Neural cell (in vitro differentiated cells): ENCODE results near the gene USP28. TPM values are rescaled to one million over a fixed set of nuclear protein-coding genes. Genes with fewer than 3 reads are reported as not detected.

Experiments
- H2AFZ ChIP-seq: fragments of 200-600, 300-800 bp; sonication (generic), shearing (Covaris generic); 2 replicates; pipeline ENCODE4 v1.6.0; 2014; ENCODE audit warnings: low read depth, mild to moderate bottlenecking, antibody characterized with exemption, low read length, moderate library complexity
- H3F3A ChIP-seq: fragments of 200-600 bp; shearing (Covaris generic); 2 replicates; pipeline ENCODE4 v1.6.1; 2016; ENCODE audit warnings: mild to moderate bottlenecking, moderate library complexity, mixed read lengths, antibody characterized with exemption, low read length; ENCODE audit not compliant: insufficient read depth, poor library complexity, severe bottlenecking
- H3K27ac ChIP-seq: fragments of 200-600, 300-800 bp; sonication (generic), shearing (Covaris generic); 2 replicates; pipeline ENCODE4 v1.5.1; 2014; ENCODE audit warnings: mild to moderate bottlenecking, low read length, moderate library complexity
- H3K27me3 ChIP-seq: fragments of 300-800, 200-600 bp; sonication (generic), shearing (Covaris generic); 2 replicates; pipeline ENCODE4 v1.6.0; 2014; ENCODE audit warnings: mild to moderate bottlenecking, low read depth, low read length, moderate library complexity; ENCODE audit not compliant: insufficient read depth
- H3K36me3 ChIP-seq: fragments of 300-800, 200-600 bp; sonication (generic), shearing (Covaris generic); 2 replicates; pipeline ENCODE4 v1.5.1; 2014; ENCODE audit warnings: mild to moderate bottlenecking, antibody characterized with exemption, low read length, moderate library complexity; ENCODE audit not compliant: insufficient read depth
- H3K4me2 ChIP-seq: fragments of 300-800, 200-600 bp; sonication (generic), shearing (Covaris generic); 2 replicates; pipeline ENCODE4 v1.6.0; 2014; ENCODE audit warnings: mild to moderate bottlenecking, low read length
- H3K4me3 ChIP-seq: fragments of 300-800, 200-600 bp; sonication (generic), shearing (Covaris generic); 2 replicates; pipeline ENCODE4 v1.5.1; 2014; ENCODE audit warnings: mild to moderate bottlenecking, low read length, moderate library complexity
- H3K79me2 ChIP-seq: fragments of 200-600 bp; shearing (Covaris generic); replicated peaks from 2 replicates; pipeline ENCODE4 v1.6.0; 2014; ENCODE audit warnings: mild to moderate bottlenecking, low read length, moderate library complexity; ENCODE audit not compliant: insufficient read depth
- H3K9ac ChIP-seq: fragments of 300-800, 200-600 bp; sonication (generic), shearing (Covaris generic); 2 replicates; pipeline ENCODE4 v1.6.1; 2016; ENCODE audit warnings: mild to moderate bottlenecking, low read length, mixed read lengths
- H3K9me2 ChIP-seq: fragments of 200-600 bp; shearing (Covaris generic); 2 replicates; pipeline ENCODE4 v1.6.1; 2016; ENCODE audit warnings: mild to moderate bottlenecking, low read length, mixed read lengths; ENCODE audit not compliant: insufficient read depth
- H3K9me3 ChIP-seq: fragments of 200-600, 300-800 bp; sonication (generic), shearing (Covaris generic); 2 replicates; pipeline ENCODE4 v1.6.1; 2016; ENCODE audit warnings: mild to moderate bottlenecking, mixed run types, low read length, moderate library complexity, mixed read lengths
- H4K20me1 ChIP-seq: fragments of 200-600 bp; shearing (Covaris generic); 2 replicates; pipeline ENCODE4 v1.6.1; 2016; ENCODE audit warnings: mild to moderate bottlenecking, mixed run types; ENCODE audit not compliant: insufficient read depth
- EP300 ChIP-seq: fragments of 450-650 bp; conservative IDR thresholded peaks from 2 replicates; pipeline ENCODE4 v1.6.1; 2014; ENCODE audit warnings: antibody characterized with exemption, mild to moderate bottlenecking, moderate library complexity; ENCODE audit not compliant: poor library complexity, severe bottlenecking
- EZH2 ChIP-seq: fragments of 200-600, 300-800 bp; shearing (Covaris generic), sonication (generic); IDR thresholded peaks from 2 replicates; pipeline ENCODE4 v1.6.1; 2014; ENCODE audit warnings: antibody characterized with exemption, low read length, borderline replicate concordance, mild to moderate bottlenecking; ENCODE audit not compliant: insufficient read depth, poor library complexity, severe bottlenecking
- MXI1 ChIP-seq: fragments of 450-650 bp; conservative IDR thresholded peaks from 2 replicates; pipeline ENCODE4 v1.6.1; 2014; ENCODE audit warnings: antibody characterized with exemption, mild to moderate bottlenecking; ENCODE audit not compliant: poor library complexity, severe bottlenecking
- POLR2AphosphoS5 ChIP-seq: IDR thresholded peaks from 2 replicates; pipeline ENCODE4 v1.6.1; 2012
- RAD21 ChIP-seq: fragments of 450-650 bp; conservative IDR thresholded peaks from 2 replicates; pipeline ENCODE4 v1.6.1; 2014; ENCODE audit warnings: antibody characterized with exemption, mild to moderate bottlenecking, moderate library complexity
- SMC3 ChIP-seq: fragments of 450-650 bp; conservative IDR thresholded peaks from 2 replicates; pipeline ENCODE4 v1.6.1; 2014; ENCODE audit warnings: antibody characterized with exemption, mild to moderate bottlenecking, moderate library complexity; ENCODE audit not compliant: poor library complexity
- TAF1 ChIP-seq: IDR thresholded peaks from 2 replicates; pipeline ENCODE4 v1.6.1; 2012; ENCODE audit warnings: low read depth
- polyA plus RNA-seq: library from polyadenylated mRNA; depleted of rRNA; stranded (reverse); fragments of >200 nt; gene quantifications from 2 replicates; pipeline ENCODE4 v1.2.3, GENCODE V29; 2014
- TF ChIP-seq, protein P1 (sequence below): IDR thresholded peaks from 2 replicates; pipeline ENCODE4 v1.6.1; 2012; ENCODE audit warnings: borderline replicate concordance
- TF ChIP-seq, protein P2 (sequence below): fragments of 450-650 bp; IDR thresholded peaks from 2 replicates; pipeline ENCODE4 v1.5.1; 2014; ENCODE audit warnings: antibody characterized with exemption, mild to moderate bottlenecking, moderate library complexity; ENCODE audit not compliant: poor library complexity, severe bottlenecking

The USP28 gene
- polyA plus RNA-seq, 1 donor from 2014 or later: 16.0 TPM

DNA sequence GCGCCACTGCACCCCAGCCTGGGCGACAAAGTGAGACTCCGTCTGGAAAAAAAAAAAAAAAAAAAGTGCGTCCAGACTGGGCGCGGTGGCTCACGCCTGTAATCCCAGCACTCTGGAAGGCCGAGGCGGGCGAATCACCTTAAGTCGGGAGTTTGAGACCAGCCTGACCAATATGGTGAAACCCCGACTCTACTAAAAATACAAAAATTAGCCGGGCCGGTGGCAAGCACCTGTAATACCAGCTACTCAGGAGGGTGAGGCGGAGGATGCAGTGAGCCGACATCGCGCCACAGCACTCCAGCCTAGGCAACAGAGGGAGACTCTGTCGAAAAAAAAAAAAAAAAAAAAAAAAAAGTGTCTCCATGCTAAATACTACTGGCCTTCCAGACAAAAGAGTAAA is 1.3 kb downstream of the USP28 start:
- Histone ChIP-seq H3K27ac (no peak overlapping the region), H4K20me1 (no peaks in the 10 kb centered on the region), H3F3A (peaks cover 5% of the 10 kb centered on the region), H2AFZ (no peak overlapping the region), H3K27me3 (no peaks in the 10 kb centered on the region), H3K9me2 (no peaks in the 10 kb centered on the region), H3K36me3 (no peaks in the 10 kb centered on the region), H3K79me2 (peaks cover 9% of the 10 kb centered on the region), H3K4me3 (peak overlapping the region; percentile 84), H3K9me3 (no peaks in the 10 kb centered on the region), H3K9ac (no peak overlapping the region), H3K4me2 (peak overlapping the region; percentile 60)
- TF ChIP-seq EP300 (no peak), POLR2AphosphoS5 (no peak), RAD21 (no peak), SMC3 (no peak), TAF1 (no peak), EZH2 (no peak), MXI1 (no peak)
- TF ChIP-seq, protein P1, sequence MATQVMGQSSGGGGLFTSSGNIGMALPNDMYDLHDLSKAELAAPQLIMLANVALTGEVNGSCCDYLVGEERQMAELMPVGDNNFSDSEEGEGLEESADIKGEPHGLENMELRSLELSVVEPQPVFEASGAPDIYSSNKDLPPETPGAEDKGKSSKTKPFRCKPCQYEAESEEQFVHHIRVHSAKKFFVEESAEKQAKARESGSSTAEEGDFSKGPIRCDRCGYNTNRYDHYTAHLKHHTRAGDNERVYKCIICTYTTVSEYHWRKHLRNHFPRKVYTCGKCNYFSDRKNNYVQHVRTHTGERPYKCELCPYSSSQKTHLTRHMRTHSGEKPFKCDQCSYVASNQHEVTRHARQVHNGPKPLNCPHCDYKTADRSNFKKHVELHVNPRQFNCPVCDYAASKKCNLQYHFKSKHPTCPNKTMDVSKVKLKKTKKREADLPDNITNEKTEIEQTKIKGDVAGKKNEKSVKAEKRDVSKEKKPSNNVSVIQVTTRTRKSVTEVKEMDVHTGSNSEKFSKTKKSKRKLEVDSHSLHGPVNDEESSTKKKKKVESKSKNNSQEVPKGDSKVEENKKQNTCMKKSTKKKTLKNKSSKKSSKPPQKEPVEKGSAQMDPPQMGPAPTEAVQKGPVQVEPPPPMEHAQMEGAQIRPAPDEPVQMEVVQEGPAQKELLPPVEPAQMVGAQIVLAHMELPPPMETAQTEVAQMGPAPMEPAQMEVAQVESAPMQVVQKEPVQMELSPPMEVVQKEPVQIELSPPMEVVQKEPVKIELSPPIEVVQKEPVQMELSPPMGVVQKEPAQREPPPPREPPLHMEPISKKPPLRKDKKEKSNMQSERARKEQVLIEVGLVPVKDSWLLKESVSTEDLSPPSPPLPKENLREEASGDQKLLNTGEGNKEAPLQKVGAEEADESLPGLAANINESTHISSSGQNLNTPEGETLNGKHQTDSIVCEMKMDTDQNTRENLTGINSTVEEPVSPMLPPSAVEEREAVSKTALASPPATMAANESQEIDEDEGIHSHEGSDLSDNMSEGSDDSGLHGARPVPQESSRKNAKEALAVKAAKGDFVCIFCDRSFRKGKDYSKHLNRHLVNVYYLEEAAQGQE: no peak
- TF ChIP-seq, protein P2, sequence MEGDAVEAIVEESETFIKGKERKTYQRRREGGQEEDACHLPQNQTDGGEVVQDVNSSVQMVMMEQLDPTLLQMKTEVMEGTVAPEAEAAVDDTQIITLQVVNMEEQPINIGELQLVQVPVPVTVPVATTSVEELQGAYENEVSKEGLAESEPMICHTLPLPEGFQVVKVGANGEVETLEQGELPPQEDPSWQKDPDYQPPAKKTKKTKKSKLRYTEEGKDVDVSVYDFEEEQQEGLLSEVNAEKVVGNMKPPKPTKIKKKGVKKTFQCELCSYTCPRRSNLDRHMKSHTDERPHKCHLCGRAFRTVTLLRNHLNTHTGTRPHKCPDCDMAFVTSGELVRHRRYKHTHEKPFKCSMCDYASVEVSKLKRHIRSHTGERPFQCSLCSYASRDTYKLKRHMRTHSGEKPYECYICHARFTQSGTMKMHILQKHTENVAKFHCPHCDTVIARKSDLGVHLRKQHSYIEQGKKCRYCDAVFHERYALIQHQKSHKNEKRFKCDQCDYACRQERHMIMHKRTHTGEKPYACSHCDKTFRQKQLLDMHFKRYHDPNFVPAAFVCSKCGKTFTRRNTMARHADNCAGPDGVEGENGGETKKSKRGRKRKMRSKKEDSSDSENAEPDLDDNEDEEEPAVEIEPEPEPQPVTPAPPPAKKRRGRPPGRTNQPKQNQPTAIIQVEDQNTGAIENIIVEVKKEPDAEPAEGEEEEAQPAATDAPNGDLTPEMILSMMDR: no peak

DNA sequence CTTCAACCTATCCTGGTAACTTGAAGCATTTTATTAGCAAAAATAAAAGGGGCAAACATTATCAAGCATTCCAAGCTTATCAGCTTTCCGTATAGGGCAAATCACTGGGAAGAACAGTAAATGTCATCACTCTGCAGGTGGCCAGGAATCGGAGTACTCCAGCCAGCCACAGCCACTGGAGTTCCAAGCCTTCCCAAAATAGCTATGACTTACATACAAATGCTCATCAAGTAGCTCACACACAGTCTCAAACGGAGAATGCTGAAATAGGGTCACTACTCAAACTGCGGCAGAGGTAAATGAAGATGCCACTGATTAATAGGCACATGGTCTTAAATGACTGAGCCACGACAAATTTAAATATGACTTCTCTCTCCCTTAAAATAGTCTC is 2.1 kb downstream of the USP28 start:
- Histone ChIP-seq H3K9ac (no peak overlapping the region), H4K20me1 (no peaks in the 10 kb centered on the region), H3K27me3 (no peaks in the 10 kb centered on the region), H3K9me3 (no peaks in the 10 kb centered on the region), H3K79me2 (peaks cover 9% of the 10 kb centered on the region), H3K4me2 (no peak overlapping the region), H3K27ac (no peak overlapping the region), H3F3A (peaks cover 5% of the 10 kb centered on the region), H3K4me3 (peak overlapping the region; percentile 50), H3K36me3 (no peaks in the 10 kb centered on the region), H3K9me2 (no peaks in the 10 kb centered on the region), H2AFZ (no peak overlapping the region)
- TF ChIP-seq POLR2AphosphoS5 (no peak), RAD21 (no peak), EP300 (no peak), SMC3 (no peak), EZH2 (no peak), MXI1 (no peak), TAF1 (no peak)
- TF ChIP-seq, protein P1: no peak
- TF ChIP-seq, protein P2: no peak
